WTC11 (cell line): ENCODE data around the gene CISD2. TPM values are rescaled to one million over a fixed set of nuclear protein-coding genes. Genes with fewer than 3 reads are reported as not detected.

ENCODE experiments used
- ATAC-seq: fragments of 200-7000 bp; cut with Tn5 transposase; 2 replicates; pipeline ENCODE4 v1.10.0; 2021; ENCODE audit warnings: mild to moderate bottlenecking, moderate library complexity
- CTCF ChIA-PET: fragments of 300-600 bp; sonication (Branson Sonifier 250); formaldehyde crosslinking; loops from one replicate; lab custom pipeline; 2021; ENCODE audit warnings: antibody characterized with exemption; lab: Charles Lee
- POLR2A ChIA-PET: fragments of 350-600 bp; sonication (Branson Sonifier 250); formaldehyde crosslinking; loops from one replicate; lab custom pipeline; 2021; ENCODE audit warnings: antibody characterized with exemption; lab: Charles Lee
- DNase-seq: peaks from one replicate; pipeline ENCODE4 v3.0.0; 2021; ENCODE audit warnings: low spot score
- H3K27ac Mint-ChIP-seq: 2 replicates; pipeline ENCODE4 v1.8.0; 2021; ENCODE audit warnings: mixed read lengths
- H3K27me3 Mint-ChIP-seq: 2 replicates; pipeline ENCODE4 v1.8.0; 2021; ENCODE audit warnings: low read depth, mild to moderate bottlenecking, moderate library complexity, mixed read lengths
- H3K36me3 Mint-ChIP-seq: 2 replicates; pipeline ENCODE4 v1.8.0; 2021; ENCODE audit warnings: mixed read lengths
- H3K4me1 Mint-ChIP-seq: 2 replicates; pipeline ENCODE4 v1.8.0; 2022; ENCODE audit warnings: mixed read lengths
- H3K4me3 Mint-ChIP-seq: 2 replicates; pipeline ENCODE4 v1.8.0; 2021; ENCODE audit warnings: mild to moderate bottlenecking, moderate library complexity, mixed read lengths
- H3K9me3 Mint-ChIP-seq: 2 replicates; pipeline ENCODE4 v1.8.0; 2021; ENCODE audit warnings: mixed read lengths
- ARID4B ChIP-seq: sonication (generic); formaldehyde crosslinking; IDR thresholded peaks from 2 replicates; pipeline ENCODE4 v1.8.0; 2023; ENCODE audit warnings: missing genetic modification reagents, mild to moderate bottlenecking, borderline replicate concordance
- ATF6 ChIP-seq: sonication (generic); formaldehyde crosslinking; IDR thresholded peaks from 2 replicates; pipeline ENCODE4 v1.8.1; 2023; ENCODE audit warnings: mild to moderate bottlenecking, missing genetic modification reagents
- CDX4 ChIP-seq: fragments of 250-450 bp; sonication (Bioruptor Pico); IDR thresholded peaks from 2 replicates; pipeline ENCODE4 v1.9.0; 2021; ENCODE audit warnings: moderate library complexity, mild to moderate bottlenecking, inconsistent platforms, borderline replicate concordance
- CREB1 ChIP-seq: sonication (generic); formaldehyde crosslinking; IDR thresholded peaks from 2 replicates; pipeline ENCODE4 v1.8.0; 2023; ENCODE audit warnings: mild to moderate bottlenecking, missing genetic modification reagents
- CTCF ChIP-seq: fragments of 200-600 bp; IDR thresholded peaks from 2 replicates; pipeline ENCODE4 v1.8.0; 2022; ENCODE audit warnings: antibody characterized with exemption
- E2F5 ChIP-seq: sonication (generic); formaldehyde crosslinking; IDR thresholded peaks from 2 replicates; pipeline ENCODE4 v1.8.1; 2022; ENCODE audit warnings: mild to moderate bottlenecking, moderate library complexity, missing genetic modification reagents
- EMX1 ChIP-seq: fragments of 250-450 bp; sonication (Bioruptor Pico); IDR thresholded peaks from 2 replicates; pipeline ENCODE4 v1.8.0; 2021; ENCODE audit warnings: mild to moderate bottlenecking
- ERG ChIP-seq: fragments of 250-450 bp; sonication (Bioruptor Pico); IDR thresholded peaks from 2 replicates; pipeline ENCODE4 v1.8.0; 2021; ENCODE audit warnings: mild to moderate bottlenecking
- FOXP1 ChIP-seq: sonication (generic); formaldehyde crosslinking; IDR thresholded peaks from 2 replicates; pipeline ENCODE4 v1.8.0; 2022; ENCODE audit warnings: missing genetic modification reagents, mild to moderate bottlenecking, moderate library complexity, borderline replicate concordance
- GTF2I ChIP-seq: fragments of 250-450 bp; sonication (Bioruptor Pico); conservative IDR thresholded peaks from 2 replicates; pipeline ENCODE4 v1.4.0; 2021; ENCODE audit warnings: mild to moderate bottlenecking
- MYBL2 ChIP-seq: sonication (generic); formaldehyde crosslinking; IDR thresholded peaks from 2 replicates; pipeline ENCODE4 v1.8.1; 2023; ENCODE audit warnings: mild to moderate bottlenecking, moderate library complexity, missing genetic modification reagents
- NFE2L1 ChIP-seq: sonication (generic); formaldehyde crosslinking; IDR thresholded peaks from 2 replicates; pipeline ENCODE4 v1.8.1; 2023; ENCODE audit warnings: missing genetic modification reagents
- PRDM15 ChIP-seq: sonication (generic); formaldehyde crosslinking; IDR thresholded peaks from 2 replicates; pipeline ENCODE4 v1.8.0; 2022; ENCODE audit warnings: missing genetic modification reagents
- RORB ChIP-seq: fragments of 250-450 bp; sonication (Bioruptor Pico); IDR thresholded peaks from 2 replicates; pipeline ENCODE4 v1.9.0; 2021; ENCODE audit warnings: mild to moderate bottlenecking
- SMAD4 ChIP-seq: sonication (generic); formaldehyde crosslinking; IDR thresholded peaks from 2 replicates; pipeline ENCODE4 v1.8.0; 2022; ENCODE audit warnings: mild to moderate bottlenecking, missing genetic modification reagents
- TCF7 ChIP-seq: sonication (generic); formaldehyde crosslinking; IDR thresholded peaks from 2 replicates; pipeline ENCODE4 v1.8.0; 2022; ENCODE audit warnings: mild to moderate bottlenecking, low read depth, missing genetic modification reagents, moderate library complexity
- ZNF232 ChIP-seq: sonication (generic); formaldehyde crosslinking; IDR thresholded peaks from 2 replicates; pipeline ENCODE4 v1.8.0; 2022; ENCODE audit warnings: mild to moderate bottlenecking, missing genetic modification reagents
- ZSCAN18 ChIP-seq: fragments of 250-450 bp; sonication (Bioruptor Pico); IDR thresholded peaks from 2 replicates; pipeline ENCODE4 v2.1.2; 2022; ENCODE audit warnings: mild to moderate bottlenecking, moderate library complexity
- total RNA-seq: library from RNA; stranded (reverse); gene quantifications from 3 replicates; pipeline ENCODE4 v1.2.3, GENCODE V29; 2021

The CISD2 gene
- total RNA-seq, 1 experiment from 2014 or later = 30.0 TPM

GRCh38 chr4:102823897-102824296, 44.9 kb upstream of the CISD2 start (continued):
- TF ChIP-seq ERG (CRISPR knock-in tag) (no peak), E2F5 (CRISPR knock-in tag) (no peak), TCF7 (CRISPR knock-in tag) (no peak), SMAD4 (CRISPR knock-in tag) (no peak)

- ATAC-seq (no peak), DNase-seq (no peak)
- POLR2A ChIA-PET = interaction anchor here (0.8 kb wide), 1 partner anchor 45 kb away, joined by 3 read pairs; the partner anchor contains the start of gene CISD2
- Mint-ChIP-seq H3K4me3 (no peak overlapping the region), H3K27ac (no peak overlapping the region), H3K36me3 (peaks cover 11% of the 10 kb centered on the region), H3K4me1 (peaks cover 54% of the 10 kb centered on the region), H3K9me3 (no peaks in the 10 kb centered on the region), H3K27me3 (no peaks in the 10 kb centered on the region)
- CTCF ChIA-PET = interaction anchor here (1.2 kb wide), 1 partner anchor 245 kb away, joined by 3 read pairs; no protein-coding TSS in a partner anchor
- no peak for TF ChIP-seq NFE2L1 (CRISPR knock-in tag)
- no peak for TF ChIP-seq PRDM15 (CRISPR knock-in tag)
- no peak for TF ChIP-seq ZSCAN18 (CRISPR knock-in tag)
- TF ChIP-seq RORB = no peak
- no peak for TF ChIP-seq EMX1
- TF ChIP-seq CREB1 (CRISPR knock-in tag) = no peak
- TF ChIP-seq ZNF232 (CRISPR knock-in tag) = no peak
- TF ChIP-seq FOXP1 = no peak
- TF ChIP-seq CTCF = no peak
- TF ChIP-seq GTF2I = no peak
- TF ChIP-seq CDX4 = no peak
- TF ChIP-seq MYBL2 (CRISPR knock-in tag) = no peak
- no peak for TF ChIP-seq ERG (CRISPR knock-in tag)
- no peak for TF ChIP-seq ATF6 (CRISPR knock-in tag)
- TF ChIP-seq ARID4B (CRISPR knock-in tag) = no peak
Observed at GRCh38 chr4:102824398-102824797, 44.4 kb upstream of the CISD2 start.
